Measurements from ENCODE around the gene ARHGAP33. TPM values are rescaled to one million over a fixed set of nuclear protein-coding genes. Genes with fewer than 3 reads are reported as not detected.

The ARHGAP33 gene
- total RNA-seq, 4 donors from 2014 or later = 3.3 to 11.2 (median 7.7) TPM

DNA sequence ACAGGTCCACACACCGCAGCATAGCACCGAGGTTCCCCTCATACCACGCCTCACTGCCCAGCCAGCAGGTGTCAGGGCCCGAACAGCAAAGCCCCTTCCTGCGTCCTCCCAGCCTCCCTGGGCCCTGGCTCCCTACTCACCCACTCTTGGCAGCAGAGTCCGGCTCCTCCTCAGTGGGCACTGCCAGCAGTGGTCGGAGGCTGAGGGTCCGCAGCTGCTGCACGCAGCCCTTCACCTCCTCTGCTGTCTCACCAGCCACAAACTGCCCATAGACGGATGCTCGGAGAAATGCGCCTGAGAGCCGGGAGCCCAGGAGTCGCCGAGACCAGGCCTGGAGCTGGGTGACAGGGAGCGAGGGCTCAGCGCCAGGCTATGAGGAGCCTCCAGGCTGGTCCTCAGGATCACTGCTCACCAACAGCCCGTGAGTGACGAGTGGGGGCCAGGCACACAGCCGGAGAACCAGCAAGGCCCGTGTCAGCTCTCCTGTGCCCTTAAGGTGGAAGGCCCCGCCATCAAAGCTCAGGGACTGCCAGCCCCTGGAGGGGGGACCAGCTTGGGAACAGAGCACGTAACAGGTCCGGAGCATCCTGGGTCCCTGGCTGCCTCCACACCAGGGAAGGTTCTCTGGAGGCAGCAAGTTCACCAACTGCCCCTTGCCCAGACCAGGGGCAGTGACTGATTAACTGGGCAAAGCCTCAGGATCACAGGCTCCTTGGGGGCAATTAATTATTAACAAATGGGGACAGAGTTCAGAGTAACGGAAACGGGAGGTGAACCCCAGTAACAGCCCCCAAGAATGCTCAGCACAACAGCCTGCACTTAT, 37.1 kb downstream of the ARHGAP33 start, which contains the start of gene PRODH2:
PRODH2 (minus strand) TSS at position 626 of the 823 bp plus-strand sequence; CDS start at position 586, 40 bp downstream.
- no peak within 1 kb of the TSS for H3K27ac ChIP-seq (replicated peaks in 1 of 4)
- H3K9me3 ChIP-seq = no peaks in the 10 kb centered on the region
- intact Hi-C loops (cut with DNase I) = no loop called here
- DNase-seq (ENCODE audit: extremely low spot score) = no peak
- H3K36me3 ChIP-seq = no peaks in the 10 kb centered on the region
- WGBS = 72% methylated on average over 15 of the region's 26 CpGs
- H3K4me1 ChIP-seq = no peaks in the 10 kb centered on the region
- no peak within 1 kb of the TSS for H3K4me3 ChIP-seq
- no peak for TF ChIP-seq EP300 (IDR thresholded peaks at IDR 0.05)
- H3K27me3 ChIP-seq = peaks cover 0 to 76% (median 0%) of the 10 kb centered on the region in 4 donors

DNA sequence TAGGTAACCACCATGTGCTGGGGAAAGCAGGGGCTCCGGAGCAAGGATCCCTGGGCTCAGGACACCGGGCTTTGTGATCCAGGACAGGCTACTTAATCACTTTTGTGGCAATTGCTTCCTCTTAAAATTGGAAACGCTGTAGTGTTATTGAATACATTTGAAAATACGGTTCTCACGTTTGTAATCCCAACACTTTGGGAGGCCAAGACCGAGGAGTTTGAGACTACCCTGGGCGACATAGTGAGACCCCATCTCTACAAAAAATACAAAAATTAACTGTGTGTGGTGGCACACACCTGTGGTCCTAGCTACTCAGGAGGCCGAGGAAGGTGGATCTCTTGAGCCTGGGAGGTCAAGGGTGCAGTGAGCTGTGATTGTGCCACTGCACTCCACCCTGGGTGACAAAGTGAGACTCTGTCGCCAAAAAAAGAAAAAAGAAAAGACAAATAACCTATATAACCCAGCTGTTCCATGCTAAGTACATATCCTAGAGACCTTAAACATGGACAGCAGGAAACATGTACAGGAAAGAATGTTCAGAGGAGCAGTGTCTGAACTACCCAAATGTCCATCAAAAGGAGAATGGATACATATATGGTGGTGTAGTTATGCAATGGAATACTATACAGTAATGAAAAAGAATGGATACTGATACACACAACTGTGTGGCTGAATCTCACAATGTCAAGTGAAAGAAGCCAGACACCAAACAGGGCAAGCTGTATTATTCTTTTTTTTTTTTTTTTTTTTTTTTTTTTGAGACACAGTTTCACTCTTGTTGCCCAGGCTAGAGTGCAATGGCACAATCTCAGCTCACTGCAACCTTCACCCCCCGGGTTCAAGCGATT, 37.9 kb downstream of the ARHGAP33 start:
- Histone ChIP-seq H3K9me3 (no peaks in the 10 kb centered on the region), H3K4me3 (no peak overlapping the region), H3K36me3 (no peaks in the 10 kb centered on the region), H3K27me3 (peaks cover 0 to 75% (median under 1%) of the 10 kb centered on the region in 4 donors), H3K4me1 (no peaks in the 10 kb centered on the region), H3K27ac (replicated peaks in 1 of 4) (no peak overlapping the region)
- 72% methylated on average over 11 of the region's 11 CpGs for WGBS
- DNase-seq (ENCODE audit: extremely low spot score) = no peak
- TF ChIP-seq EP300 (IDR thresholded peaks at IDR 0.05) = no peak
- TF ChIP-seq POLR2A (IDR thresholded peaks at IDR 0.05; ENCODE audit: low read depth) = no peak
- TF ChIP-seq POLR2AphosphoS5 (IDR thresholded peaks at IDR 0.05) = no peak
- TF ChIP-seq, protein P1, sequence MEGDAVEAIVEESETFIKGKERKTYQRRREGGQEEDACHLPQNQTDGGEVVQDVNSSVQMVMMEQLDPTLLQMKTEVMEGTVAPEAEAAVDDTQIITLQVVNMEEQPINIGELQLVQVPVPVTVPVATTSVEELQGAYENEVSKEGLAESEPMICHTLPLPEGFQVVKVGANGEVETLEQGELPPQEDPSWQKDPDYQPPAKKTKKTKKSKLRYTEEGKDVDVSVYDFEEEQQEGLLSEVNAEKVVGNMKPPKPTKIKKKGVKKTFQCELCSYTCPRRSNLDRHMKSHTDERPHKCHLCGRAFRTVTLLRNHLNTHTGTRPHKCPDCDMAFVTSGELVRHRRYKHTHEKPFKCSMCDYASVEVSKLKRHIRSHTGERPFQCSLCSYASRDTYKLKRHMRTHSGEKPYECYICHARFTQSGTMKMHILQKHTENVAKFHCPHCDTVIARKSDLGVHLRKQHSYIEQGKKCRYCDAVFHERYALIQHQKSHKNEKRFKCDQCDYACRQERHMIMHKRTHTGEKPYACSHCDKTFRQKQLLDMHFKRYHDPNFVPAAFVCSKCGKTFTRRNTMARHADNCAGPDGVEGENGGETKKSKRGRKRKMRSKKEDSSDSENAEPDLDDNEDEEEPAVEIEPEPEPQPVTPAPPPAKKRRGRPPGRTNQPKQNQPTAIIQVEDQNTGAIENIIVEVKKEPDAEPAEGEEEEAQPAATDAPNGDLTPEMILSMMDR (IDR thresholded peaks at IDR 0.05) = no peak
- intact Hi-C loops (cut with DNase I) = no loop called here

DNA sequence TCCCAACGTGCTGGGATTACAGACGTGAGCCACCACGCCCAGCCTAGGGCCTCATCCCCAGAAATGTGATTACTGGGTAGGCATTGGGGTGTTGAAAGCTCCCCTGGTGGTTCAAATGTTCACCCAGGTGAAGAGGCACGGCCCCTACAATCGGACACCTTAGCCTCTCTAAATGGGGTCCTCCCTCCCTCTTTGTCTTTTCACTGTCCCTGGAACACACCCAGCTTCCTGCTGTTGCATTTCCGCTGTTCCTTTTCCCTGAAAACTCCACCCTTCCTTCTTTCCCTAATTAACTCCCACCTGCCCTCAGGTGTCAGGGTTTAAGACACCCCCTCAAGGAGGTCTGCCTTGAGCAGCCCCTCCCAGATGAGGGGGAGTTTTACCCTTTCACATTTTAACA, 40.9 kb downstream of the ARHGAP33 start:
- 54% methylated on average over 3 of the region's 6 CpGs for WGBS
- peaks cover 0 to 69% (median 3%) of the 10 kb centered on the region in 4 donors for H3K27me3 ChIP-seq

DNA sequence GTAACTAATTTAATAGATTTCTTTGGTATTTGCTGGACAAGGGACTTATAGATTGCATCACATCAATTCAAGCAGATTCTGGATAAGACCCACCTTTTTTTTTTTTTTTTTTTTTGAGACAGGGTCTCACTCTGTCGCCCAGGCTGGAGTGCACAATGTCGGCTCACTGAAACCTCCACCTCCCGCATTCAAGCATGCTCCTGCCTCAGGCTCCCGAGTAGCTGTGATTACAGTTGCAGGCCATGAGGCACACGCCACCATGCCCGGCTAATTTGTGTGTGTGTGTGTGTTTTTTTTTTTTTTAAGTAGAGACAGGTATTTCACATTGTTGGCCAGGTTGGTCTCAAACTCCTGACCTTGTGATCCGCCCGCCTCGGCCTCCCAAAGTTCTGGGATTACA, 41.5 kb downstream of the ARHGAP33 start:
- Histone ChIP-seq H3K4me3 (no peak overlapping the region), H3K27me3 (peaks cover 0 to 69% (median 3%) of the 10 kb centered on the region in 4 donors), H3K27ac (replicated peaks in 1 of 4) (no peak overlapping the region), H3K36me3 (no peaks in the 10 kb centered on the region), H3K4me1 (no peaks in the 10 kb centered on the region), H3K9me3 (no peaks in the 10 kb centered on the region)
- intact Hi-C loops (cut with DNase I) = no loop called here
- no peak for DNase-seq (ENCODE audit: extremely low spot score)
- 81% methylated on average over 9 of the region's 9 CpGs for WGBS
- TF ChIP-seq POLR2A (IDR thresholded peaks at IDR 0.05; ENCODE audit: low read depth) = no peak
- TF ChIP-seq EP300 (IDR thresholded peaks at IDR 0.05) = no peak
- no peak for TF ChIP-seq POLR2AphosphoS5 (IDR thresholded peaks at IDR 0.05)
- TF ChIP-seq, protein P1 (IDR thresholded peaks at IDR 0.05) = no peak

More for the DNA sequence above, 40.9 kb downstream of the ARHGAP33 start:
- no peaks in the 10 kb centered on the region for H3K4me1 ChIP-seq
- H3K4me3 ChIP-seq = no peak overlapping the region
- no peak for TF ChIP-seq EP300 (IDR thresholded peaks at IDR 0.05)
- no peak for TF ChIP-seq POLR2AphosphoS5 (IDR thresholded peaks at IDR 0.05)
- H3K27ac ChIP-seq (replicated peaks in 1 of 4) = no peak overlapping the region
- H3K9me3 ChIP-seq = no peaks in the 10 kb centered on the region
- intact Hi-C loops (cut with DNase I) = no loop called here
- DNase-seq (ENCODE audit: extremely low spot score) = no peak
- H3K36me3 ChIP-seq = no peaks in the 10 kb centered on the region

DNA sequence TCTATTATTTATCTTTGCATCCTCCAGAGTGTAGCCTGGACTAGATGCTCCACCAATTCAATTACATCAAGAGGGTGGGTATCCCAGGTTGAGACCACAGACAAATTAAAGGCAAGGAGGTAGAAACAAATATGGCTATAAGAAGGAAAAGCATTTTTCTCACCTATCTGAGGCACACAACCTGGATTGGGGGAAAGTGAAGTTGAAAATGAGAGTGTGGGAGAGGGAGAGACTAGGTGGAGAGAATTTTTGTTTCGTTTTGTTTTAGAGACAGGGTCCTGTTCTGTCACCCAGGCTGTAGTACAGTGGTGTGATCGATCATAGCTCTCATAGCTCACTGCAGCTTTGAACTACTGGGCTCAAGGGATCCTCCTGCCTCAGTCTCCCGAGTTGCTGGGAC, 43.1 kb downstream of the ARHGAP33 start:
- Histone ChIP-seq H3K27me3 (peaks cover 0 to 69% (median 3%) of the 10 kb centered on the region in 4 donors), H3K36me3 (no peaks in the 10 kb centered on the region), H3K27ac (replicated peaks in 1 of 4) (no peak overlapping the region), H3K4me1 (no peaks in the 10 kb centered on the region), H3K4me3 (no peak overlapping the region), H3K9me3 (no peaks in the 10 kb centered on the region)
- DNase-seq (ENCODE audit: extremely low spot score) = no peak
- intact Hi-C loops (cut with DNase I) = no loop called here
- 50% methylated on average over 3 of the region's 3 CpGs for WGBS
- TF ChIP-seq, protein P1 (IDR thresholded peaks at IDR 0.05) = no peak
- TF ChIP-seq POLR2AphosphoS5 (IDR thresholded peaks at IDR 0.05) = no peak
- no peak for TF ChIP-seq EP300 (IDR thresholded peaks at IDR 0.05)
- no peak for TF ChIP-seq POLR2A (IDR thresholded peaks at IDR 0.05; ENCODE audit: low read depth)

Measured in esophagus muscularis mucosa (tissue), 4 donors.